ENCODE results near the gene PRKG1.

The PRKG1 gene

DNA sequence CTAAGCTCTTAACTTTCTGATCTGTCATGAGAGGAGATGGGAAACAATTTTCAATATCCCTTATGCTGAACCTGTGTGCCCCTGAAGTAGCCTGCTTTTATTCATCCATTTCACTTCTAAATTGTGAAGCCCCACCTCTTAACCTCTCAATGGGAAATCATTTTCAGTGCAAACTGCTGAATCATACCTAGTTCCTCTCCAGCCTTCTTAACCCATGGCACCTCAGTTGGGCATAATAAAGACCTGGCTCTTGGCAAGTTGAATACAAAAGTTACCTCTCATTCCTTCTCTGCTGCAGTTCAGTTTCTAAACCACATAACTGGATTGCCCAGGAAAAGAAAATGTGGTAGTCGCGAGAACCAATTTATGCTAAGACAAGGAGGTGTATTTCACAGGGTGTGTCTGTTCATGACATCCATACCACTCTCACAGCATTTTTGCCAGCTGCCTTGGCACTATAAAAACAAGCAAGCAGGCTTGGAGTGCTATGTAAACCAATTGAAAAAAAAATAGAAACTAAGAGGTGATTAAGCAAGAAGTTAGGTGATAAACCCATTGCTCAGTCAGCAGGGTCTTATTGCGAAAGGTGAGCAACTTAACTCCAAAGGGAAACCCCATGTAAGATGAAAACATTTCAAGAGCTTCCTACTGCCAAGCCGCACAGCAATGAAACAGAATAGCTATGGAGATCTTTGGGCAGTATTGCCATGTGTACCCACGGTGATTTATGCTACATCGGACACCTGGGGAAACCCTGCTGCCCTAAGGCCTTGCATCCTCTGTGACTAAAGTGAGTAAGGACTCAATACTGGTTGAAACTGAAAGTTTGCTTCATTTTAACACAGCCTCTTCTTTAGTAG lies 1182.8 kb downstream of the PRKG1 start:
- no peak for DNase-seq

GRCh38 chr10:52257692-52258075 lies 1183.4 kb downstream of the PRKG1 start:
- no peak for DNase-seq

GRCh38 chr10:52258799-52259425 lies 1184.6 kb downstream of the PRKG1 start:
- no peak for DNase-seq

- DNase-seq = no peak
Observed at GRCh38 chr10:52259426-52259812, 1185.1 kb downstream of the PRKG1 start.

GRCh38 chr10:52261362-52261761 lies 1187.1 kb downstream of the PRKG1 start:
- no peak for DNase-seq

DNA sequence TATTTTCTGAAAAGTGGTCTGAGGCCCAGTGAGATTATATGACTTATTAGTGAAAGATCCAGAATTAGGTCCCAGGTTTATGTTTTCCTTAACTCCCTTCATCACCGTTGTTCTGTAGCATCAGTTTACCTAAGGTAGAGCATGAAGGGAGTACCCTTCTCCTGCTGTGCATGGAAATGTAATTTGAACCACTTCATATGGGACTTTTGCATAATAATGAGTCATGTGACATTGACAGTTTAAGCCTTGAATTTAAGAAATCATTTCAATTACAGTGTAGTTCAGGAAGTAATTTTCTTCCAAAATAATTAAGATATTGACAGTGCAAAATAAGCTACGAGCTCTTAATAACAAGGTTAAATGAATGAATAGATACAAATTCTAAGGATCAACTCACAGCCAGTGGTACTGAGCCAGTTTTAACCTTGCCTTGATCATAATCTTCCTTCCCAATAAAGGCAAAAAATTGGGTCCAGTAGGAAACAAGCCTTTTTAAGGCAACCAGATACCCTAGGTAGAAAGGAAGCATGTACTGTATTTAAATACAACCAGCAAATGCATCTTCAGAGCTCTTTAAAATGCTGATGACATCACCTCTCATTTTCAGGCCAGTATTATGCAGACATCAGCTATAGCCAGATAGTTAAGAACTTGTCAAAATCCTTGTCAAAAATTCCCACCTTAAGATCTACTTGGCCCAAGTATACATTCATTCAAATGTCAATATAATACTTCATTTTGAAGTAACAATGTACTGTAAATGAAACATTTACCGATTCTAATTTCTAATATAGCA lies 1191.0 kb downstream of the PRKG1 start:
- DNase-seq = no peak

- no peak for DNase-seq
Observed at GRCh38 chr10:52266858-52267257, 1192.6 kb downstream of the PRKG1 start.

DNA sequence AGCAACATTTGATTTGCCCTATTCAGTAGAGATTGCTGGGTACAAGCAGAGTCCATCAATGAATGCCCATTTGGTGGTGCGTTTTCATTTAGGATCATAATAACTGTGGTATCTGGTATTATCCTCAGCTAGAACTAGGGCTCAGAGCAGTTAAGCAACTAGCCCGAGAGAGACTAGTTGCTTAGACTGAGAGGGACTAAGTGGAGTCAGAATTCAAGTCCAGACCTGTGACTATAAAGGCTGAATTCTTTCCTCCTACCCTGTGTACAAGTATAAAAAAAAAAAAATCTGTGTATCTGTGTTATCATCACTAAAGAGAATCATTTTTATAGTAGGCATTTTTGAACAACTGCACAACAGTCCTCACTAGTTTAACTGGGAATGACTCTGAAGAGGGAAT lies 1194.5 kb downstream of the PRKG1 start:
- DNase-seq = no peak

DNA sequence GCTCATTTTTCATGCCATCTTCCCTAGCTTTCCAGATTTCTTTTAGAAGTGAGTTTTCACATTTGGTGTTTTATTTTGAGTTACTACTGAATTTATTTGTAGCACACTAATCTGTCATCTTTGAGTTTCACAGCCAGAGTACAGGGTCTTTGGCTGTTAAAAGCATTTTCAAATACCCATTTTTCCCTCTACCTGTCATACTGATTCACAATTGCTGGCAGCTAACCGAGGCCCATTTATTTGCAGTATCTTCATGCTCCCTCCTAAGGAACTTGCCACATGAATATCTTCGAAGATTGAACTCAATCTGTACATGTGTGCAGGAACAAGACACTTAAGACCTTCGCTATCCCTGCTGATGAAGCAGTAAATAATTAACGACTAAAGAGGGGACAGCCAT lies 1194.9 kb downstream of the PRKG1 start:
- no peak for DNase-seq

DNA sequence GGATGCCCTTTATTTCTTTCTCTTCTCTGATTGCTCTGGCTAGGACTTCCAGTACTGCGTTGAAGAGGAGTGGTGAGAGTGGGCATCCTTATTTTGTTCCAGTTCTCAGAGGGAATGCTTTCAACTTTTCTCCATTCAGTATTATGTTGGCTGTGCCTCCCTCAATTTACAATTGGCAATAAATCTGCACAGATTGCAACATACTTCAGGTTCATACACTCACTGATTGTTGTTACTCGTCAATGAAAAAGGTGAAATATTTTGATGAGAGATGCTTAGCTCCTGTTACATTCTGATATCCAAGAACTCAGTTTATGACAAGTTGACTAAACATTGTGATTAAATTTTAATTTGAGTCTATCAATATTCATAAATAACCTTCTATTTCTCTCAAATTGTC lies 1201.9 kb downstream of the PRKG1 start:
- no peak for DNase-seq

- DNase-seq = no peak
Observed at GRCh38 chr10:52276986-52277385, 1202.7 kb downstream of the PRKG1 start.

DNA sequence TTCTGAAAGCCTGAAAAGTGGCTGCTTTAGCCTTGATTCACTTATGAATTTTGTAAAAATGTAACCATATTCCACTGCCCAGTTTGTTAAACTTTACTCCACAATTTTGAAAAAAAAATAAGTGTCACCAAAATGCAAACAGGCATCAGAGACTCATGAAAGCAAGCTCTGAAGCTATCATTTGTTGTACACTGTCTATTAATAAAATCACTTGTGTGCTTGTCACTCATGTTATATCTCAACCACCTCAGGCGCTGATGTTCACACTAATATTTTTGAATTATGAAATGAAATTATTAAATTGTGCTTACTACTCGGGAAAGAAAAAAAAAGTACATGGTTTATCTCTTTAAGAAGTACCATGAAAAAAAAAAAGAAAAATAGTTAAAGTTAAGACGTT lies 1205.3 kb downstream of the PRKG1 start:
- no peak for DNase-seq

DNA sequence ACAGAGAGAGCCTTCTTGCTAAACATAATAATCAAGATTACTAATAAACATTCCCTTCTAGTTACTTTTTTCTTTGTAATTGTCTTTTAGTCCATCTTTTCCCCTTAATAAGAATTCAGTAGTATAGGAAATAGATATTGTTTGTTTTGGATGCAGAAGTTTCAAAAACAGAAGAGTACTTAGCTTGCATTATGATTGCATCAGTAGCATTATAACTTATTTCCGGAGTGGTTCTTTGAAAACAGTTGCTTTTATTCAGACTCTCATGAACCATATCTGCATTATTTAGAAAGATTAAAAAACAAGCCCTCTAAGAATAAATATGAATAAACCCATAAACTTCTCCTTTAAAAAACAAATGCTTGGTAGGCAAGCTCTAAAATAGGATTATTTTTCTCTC lies 1205.8 kb downstream of the PRKG1 start:
- no peak for DNase-seq

- DNase-seq = no peak
Observed at GRCh38 chr10:52283174-52283573, 1208.9 kb downstream of the PRKG1 start.

DNA sequence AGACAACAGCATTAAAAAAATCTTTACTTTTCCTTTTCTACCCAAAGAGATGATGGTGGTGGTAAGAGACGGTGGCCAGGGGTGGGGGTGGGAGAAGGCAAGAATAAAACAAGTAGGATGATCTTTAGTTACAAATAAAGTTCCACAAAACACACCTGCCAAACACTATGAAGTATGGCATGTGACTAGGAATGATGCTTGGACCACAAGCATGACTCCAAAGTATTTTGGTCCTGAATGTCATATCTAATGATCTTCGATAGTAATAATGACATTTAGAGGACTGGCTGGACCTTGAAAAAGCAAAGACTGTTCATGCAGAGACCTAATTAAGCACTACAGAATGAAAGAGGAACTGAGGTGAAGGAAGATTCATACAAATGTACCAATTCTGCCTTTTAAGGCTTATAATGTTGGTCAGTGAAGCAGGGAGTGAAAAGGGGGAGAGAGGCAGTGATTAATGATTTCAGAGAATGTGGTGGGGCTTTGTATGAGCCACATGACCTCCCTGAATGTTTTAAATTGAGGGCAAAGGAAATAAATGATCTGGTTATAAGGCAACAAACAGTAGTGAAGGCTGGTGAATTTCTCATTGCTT lies 1210.2 kb downstream of the PRKG1 start:
- no peak for DNase-seq

- no peak for DNase-seq
Observed at GRCh38 chr10:52287866-52288265, 1213.6 kb downstream of the PRKG1 start.

GRCh38 chr10:52297747-52298146 lies 1223.5 kb downstream of the PRKG1 start:
- DNase-seq = no peak

DNA sequence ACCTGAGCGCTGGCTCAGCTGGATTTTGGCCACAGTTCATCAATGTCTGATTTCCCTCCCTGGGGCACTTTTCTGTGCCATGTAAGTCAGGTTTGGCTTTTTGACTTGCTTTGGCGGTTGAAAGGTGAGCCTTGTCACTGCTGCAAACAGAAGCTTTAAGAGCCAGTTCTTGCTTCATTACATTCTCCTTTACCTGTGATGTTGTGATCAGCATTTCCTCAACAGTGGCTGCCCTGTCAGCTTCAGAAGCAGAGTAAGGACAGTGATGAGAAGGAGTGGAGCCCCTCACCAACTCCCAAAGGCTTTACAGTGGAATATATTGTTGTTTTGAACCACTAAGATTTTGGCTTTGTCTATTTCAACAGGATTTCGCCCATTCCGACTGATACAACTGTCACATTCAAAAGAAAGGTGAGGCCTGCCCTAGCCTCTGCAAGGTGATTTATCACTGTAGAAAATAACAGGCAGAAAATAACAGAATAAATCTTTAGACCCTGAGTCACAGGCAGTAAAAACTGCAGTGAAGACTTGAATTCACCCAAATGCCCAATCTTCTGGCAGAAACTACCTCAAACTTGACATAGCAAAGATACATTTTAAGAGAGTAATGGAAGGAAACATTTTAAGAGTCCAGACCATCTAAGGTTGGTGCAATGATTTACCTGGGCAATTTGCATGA lies 1226.5 kb downstream of the PRKG1 start:
- DNase-seq = no peak

DNA sequence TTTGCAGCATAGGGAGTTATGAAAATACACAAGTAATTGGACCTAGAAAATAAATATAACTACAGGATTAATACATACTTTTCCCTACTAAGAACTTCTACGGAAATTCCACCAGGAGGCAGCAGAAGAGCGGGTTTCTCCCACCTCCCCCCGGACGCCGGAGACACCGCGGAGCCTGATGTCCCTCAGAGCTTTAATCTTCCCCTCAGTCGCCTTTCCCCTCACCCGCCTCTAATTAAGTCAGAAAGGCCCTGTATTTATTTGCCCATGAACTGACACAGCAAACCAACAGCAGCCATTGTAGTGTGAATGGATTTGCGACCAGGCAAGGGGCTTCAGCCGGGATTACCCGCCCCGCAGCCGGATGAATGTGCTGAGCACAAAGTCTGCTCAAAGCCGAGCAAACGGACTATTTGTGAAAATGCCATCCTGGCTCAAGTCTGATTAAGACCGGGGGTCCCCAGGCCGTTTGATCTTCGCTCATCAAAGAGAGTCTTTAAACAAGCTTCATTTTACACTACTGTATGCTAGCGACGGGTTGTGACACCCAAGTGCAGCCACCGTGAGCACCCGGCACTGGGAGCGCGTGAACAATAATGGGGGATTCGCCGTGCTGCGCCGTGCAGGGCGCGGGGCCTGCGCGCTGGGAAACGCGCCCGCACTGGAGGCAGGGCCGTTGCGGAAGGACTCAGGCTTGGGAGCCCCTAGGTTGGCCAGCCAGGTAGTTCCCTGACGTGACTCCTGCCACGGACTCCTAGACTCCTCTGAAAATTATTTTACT lies 1234.2 kb downstream of the PRKG1 start:
- no peak for DNase-seq

GRCh38 chr10:52312942-52313255 lies 1238.6 kb downstream of the PRKG1 start:
- no peak for DNase-seq

GRCh38 chr10:52313256-52313932 lies 1239.1 kb downstream of the PRKG1 start:
- DNase-seq = no peak

All from activated CD4-positive, alpha-beta T cell treated with anti-CD3 and anti-CD28 coated beads for 1 hour (primary cell).